ENCODE measurements around the gene MPPED2. TPM values are rescaled to one million over a fixed set of nuclear protein-coding genes. Genes with fewer than 3 reads are reported as not detected.

Gene MPPED2
- total RNA-seq, 6 experiments from 2014 or later: not detected

DNA sequence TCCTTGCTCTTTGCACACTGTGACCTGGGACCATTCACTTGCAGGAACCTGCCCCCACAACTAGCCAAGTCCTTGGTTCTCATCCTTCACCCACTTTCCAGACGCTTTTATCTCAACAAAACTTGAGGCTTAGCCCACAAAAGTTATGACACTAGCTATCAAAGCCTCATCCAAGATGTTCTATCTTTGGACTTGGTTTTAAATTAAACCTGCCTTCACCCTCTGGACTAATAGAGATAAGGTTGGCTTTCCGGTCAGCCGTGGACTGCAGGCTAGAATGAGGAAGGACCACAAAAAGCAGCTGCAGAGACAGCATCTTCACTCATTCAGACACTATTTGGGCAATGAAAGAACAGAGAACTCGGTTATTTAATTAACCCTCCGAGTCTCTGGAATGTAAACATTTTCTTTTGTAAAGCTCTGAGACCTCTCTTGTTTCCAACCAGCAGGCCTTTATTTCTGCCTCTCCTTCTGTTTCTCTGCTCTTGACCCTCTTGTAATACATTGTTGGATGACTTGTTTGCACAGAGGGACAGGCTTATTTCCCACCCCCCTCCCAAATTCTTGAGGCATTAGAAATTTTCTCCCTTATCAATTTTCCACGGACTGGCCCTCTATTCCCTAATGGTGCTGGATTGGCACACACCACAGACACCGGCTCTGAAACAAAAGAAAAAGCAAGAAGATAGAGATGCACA, 221.9 kb downstream of the MPPED2 start:
- Mint-ChIP-seq H3K27ac (no peak overlapping the region), H3K27me3 (ENCODE audit: insufficient read depth) (no peaks in the 10 kb centered on the region), H3K4me3 (no peak overlapping the region), H3K4me1 (ENCODE audit: low read depth) (no peaks in the 10 kb centered on the region), H3K9me3 (no peaks in the 10 kb centered on the region), H3K36me3 (ENCODE audit: low read depth) (no peaks in the 10 kb centered on the region)
- DNase-seq: no peak
- TF ChIP-seq, protein P1, sequence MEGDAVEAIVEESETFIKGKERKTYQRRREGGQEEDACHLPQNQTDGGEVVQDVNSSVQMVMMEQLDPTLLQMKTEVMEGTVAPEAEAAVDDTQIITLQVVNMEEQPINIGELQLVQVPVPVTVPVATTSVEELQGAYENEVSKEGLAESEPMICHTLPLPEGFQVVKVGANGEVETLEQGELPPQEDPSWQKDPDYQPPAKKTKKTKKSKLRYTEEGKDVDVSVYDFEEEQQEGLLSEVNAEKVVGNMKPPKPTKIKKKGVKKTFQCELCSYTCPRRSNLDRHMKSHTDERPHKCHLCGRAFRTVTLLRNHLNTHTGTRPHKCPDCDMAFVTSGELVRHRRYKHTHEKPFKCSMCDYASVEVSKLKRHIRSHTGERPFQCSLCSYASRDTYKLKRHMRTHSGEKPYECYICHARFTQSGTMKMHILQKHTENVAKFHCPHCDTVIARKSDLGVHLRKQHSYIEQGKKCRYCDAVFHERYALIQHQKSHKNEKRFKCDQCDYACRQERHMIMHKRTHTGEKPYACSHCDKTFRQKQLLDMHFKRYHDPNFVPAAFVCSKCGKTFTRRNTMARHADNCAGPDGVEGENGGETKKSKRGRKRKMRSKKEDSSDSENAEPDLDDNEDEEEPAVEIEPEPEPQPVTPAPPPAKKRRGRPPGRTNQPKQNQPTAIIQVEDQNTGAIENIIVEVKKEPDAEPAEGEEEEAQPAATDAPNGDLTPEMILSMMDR (IDR thresholded peaks at IDR 0.05): no peak

DNA sequence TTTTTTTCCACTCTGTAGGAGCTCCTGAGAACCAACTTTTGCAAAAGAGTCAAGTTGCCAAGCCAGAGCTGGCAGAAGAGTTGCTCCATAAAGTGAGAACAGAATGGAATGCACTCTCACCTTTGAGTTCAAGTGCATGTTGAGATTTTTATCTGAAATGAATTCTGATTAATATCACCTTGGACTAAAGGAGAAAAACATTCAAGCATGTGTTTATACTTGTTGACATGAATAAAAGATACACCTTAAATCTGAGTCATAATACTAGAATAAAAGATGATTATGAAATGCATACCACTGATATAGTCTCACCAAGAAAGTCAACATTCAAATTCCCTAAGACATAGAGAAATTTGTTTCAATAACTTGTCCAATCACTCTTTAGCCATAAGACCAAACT, 225.4 kb downstream of the MPPED2 start:
- TF ChIP-seq, protein P1 (IDR thresholded peaks at IDR 0.05): no peak
- no peak overlapping the region for H3K4me3 Mint-ChIP-seq
- no peaks in the 10 kb centered on the region for H3K9me3 Mint-ChIP-seq
- H3K27me3 Mint-ChIP-seq (ENCODE audit: insufficient read depth): peaks cover 2% of the 10 kb centered on the region; the same call in 1 of the 2 replicates
- H3K36me3 Mint-ChIP-seq (ENCODE audit: low read depth): no peaks in the 10 kb centered on the region
- H3K27ac Mint-ChIP-seq: no peak overlapping the region
- no peaks in the 10 kb centered on the region for H3K4me1 Mint-ChIP-seq (ENCODE audit: low read depth)
- no peak for DNase-seq
